Gastroesophageal sphincter (tissue), 4 donors: Measurements from ENCODE around the gene SCAMP5. TPM values are rescaled to one million over a fixed set of nuclear protein-coding genes. Genes with fewer than 3 reads are reported as not detected.

ENCODE experiments used
- ATAC-seq: fragments of 150-250 bp; one replicate; pipeline ENCODE4 v1.9.1; 2016; ENCODE audit warnings: mild to moderate bottlenecking, moderate library complexity
- H3K27ac ChIP-seq, 4 donors: fragments of 200-600 bp; sonication (generic) in 3 of 4; 1 replicate in 3 of 4; 2 replicates in 1 of 4; pipeline ENCODE4 v1.5.1; 2016 to 2019
- H3K27me3 ChIP-seq: fragments of 200-600 bp; sonication (generic); one replicate; pipeline ENCODE4 v1.5.1; 2019
- H3K36me3 ChIP-seq, 2 donors: fragments of 200-600 bp; sonication (generic); one replicate each; pipeline ENCODE4 v1.5.1; 2019; ENCODE audit warnings: control low read depth in 1 of 2
- H3K4me1 ChIP-seq, 3 donors: fragments of 200-600 bp; sonication (generic); 1 replicate in 2 of 3; 2 replicates in 1 of 3; pipeline ENCODE4 v1.5.1; 2016 to 2019; ENCODE audit warnings: control low read depth in 2 of 3
- H3K4me3 ChIP-seq, 2 donors: fragments of 200-600 bp; sonication (generic); one replicate each; pipeline ENCODE4 v1.5.1; 2019; ENCODE audit warnings: mild to moderate bottlenecking in 1 of 2, moderate library complexity in 1 of 2
- H3K9me3 ChIP-seq, 3 donors: fragments of 200-600 bp; sonication (generic); one replicate each; pipeline ENCODE4 v1.5.1; 2017 to 2019; ENCODE audit warnings: control low read depth in 2 of 3
- EP300 ChIP-seq: sonication (generic); formaldehyde crosslinking; IDR thresholded peaks from one replicate; pipeline ENCODE4 v1.6.1; 2017; ENCODE audit warnings: antibody characterized with exemption, mild to moderate bottlenecking
- POLR2A ChIP-seq, 2 donors: fragments of 450-650 bp; IDR thresholded peaks; one replicate each; pipeline ENCODE4 v1.6.1; 2017; ENCODE audit warnings: antibody characterized with exemption in 2 of 2, mild to moderate bottlenecking in 2 of 2, moderate library complexity in 1 of 2
- POLR2AphosphoS5 ChIP-seq: sonication (generic); formaldehyde crosslinking; IDR thresholded peaks from one replicate; pipeline ENCODE4 v1.6.1; 2017; ENCODE audit warnings: antibody characterized with exemption
- WGBS, 2 donors: methylation state at CpG; one replicate each; pipeline ENCODE4 v1.1.5; 2018; ENCODE audit warnings: low coverage in 1 of 2; 5-methylcytosine and 5-hydroxymethylcytosine counted together
- total RNA-seq, 4 donors: library from RNA; depleted of rRNA; stranded (reverse); fragments of >200 nt; gene quantifications; one replicate each; pipeline ENCODE4 v1.1.0, GENCODE V29; 2016
- TF ChIP-seq, protein P1 (sequence below), 4 experiments: fragments of 200-600 bp in 2 of 4; fragments of 450-650 bp in 2 of 4; sonication (generic) in 1 of 4; IDR thresholded peaks; one replicate each; pipeline ENCODE4 v1.5.1; 2017 to 2019; ENCODE audit warnings: antibody characterized with exemption in 4 of 4, mild to moderate bottlenecking in 2 of 4, moderate library complexity in 2 of 4

SCAMP5 gene
- total RNA-seq, 4 donors from 2014 or later, result 2.2 to 10.1 (median 5.6) TPM

DNA sequence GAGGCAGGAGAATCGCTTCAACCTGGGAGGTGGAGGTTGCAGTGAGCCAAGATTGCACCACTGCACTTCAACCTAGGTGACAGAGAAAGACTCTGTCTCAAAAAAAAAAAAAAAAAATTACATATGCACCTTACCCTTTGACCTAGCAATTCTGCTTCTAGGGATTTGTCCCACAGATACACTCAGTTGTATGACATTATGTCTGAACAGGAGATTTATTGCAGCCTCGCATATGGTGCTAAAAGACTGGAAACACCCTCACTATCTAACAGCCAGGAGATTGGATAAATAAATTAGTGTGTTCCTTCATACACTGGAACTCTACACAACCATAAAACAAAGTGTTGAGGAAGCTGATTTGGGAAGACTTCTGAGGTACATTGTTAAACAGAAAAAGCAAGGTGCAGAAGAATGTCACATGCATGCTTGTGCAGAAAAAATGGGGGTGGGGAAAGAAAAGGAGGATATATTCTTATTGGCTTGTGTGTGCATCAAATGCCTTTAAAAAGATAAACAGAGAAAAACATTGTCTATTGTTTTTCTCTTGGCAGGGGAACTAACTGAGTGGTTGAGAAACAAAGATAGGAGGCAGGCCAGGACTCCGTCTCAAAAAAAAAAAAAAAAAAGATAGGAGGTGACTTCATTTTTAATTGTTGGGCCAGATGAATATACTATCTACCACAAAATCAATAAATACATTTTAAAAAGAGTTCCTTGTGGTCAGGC lies 59.0 kb downstream of the SCAMP5 start:
- Histone ChIP-seq H3K4me1 (peaks cover 0 to 11% (median 5%) of the 10 kb centered on the region in 3 donors), H3K9me3 (no peaks in the 10 kb centered on the region), H3K36me3 (no peaks in the 10 kb centered on the region), H3K27ac (no peak overlapping the region), H3K27me3 (no peaks in the 10 kb centered on the region), H3K4me3 (no peak overlapping the region)
- no peak for ATAC-seq
- TF ChIP-seq, protein P1, sequence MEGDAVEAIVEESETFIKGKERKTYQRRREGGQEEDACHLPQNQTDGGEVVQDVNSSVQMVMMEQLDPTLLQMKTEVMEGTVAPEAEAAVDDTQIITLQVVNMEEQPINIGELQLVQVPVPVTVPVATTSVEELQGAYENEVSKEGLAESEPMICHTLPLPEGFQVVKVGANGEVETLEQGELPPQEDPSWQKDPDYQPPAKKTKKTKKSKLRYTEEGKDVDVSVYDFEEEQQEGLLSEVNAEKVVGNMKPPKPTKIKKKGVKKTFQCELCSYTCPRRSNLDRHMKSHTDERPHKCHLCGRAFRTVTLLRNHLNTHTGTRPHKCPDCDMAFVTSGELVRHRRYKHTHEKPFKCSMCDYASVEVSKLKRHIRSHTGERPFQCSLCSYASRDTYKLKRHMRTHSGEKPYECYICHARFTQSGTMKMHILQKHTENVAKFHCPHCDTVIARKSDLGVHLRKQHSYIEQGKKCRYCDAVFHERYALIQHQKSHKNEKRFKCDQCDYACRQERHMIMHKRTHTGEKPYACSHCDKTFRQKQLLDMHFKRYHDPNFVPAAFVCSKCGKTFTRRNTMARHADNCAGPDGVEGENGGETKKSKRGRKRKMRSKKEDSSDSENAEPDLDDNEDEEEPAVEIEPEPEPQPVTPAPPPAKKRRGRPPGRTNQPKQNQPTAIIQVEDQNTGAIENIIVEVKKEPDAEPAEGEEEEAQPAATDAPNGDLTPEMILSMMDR (IDR thresholded peaks at IDR 0.05), result no peak
- TF ChIP-seq POLR2AphosphoS5 (no peak), POLR2A (IDR thresholded peaks at IDR 0.05) (no peak), EP300 (no peak)
- 63% methylated on average over 2 to 3 of the region's 3 CpGs for WGBS, 2 donors

DNA sequence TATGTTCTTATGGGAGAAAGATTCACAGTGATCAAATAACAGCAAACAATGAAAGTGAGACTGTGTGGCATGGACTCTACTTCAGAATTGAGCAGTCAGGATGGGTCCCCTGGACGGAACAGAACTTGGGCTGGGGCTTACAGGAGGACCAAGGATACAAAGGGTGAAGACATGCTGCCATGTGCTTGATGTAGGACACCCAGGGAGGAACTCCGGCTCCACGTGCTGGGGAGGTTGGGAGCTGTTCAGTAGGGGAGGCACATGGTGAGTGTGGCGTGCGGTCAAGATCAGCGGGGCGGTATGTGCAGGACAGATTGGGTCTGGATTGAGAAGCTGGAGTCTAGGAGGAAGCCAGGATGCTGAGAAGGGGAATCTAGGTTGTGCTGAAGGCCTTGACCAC lies 60.7 kb downstream of the SCAMP5 start:
- no peak overlapping the region for H3K27ac ChIP-seq
- TF ChIP-seq EP300 (no peak), POLR2A (IDR thresholded peaks at IDR 0.05) (no peak), POLR2AphosphoS5 (no peak)
- TF ChIP-seq, protein P1 (IDR thresholded peaks at IDR 0.05), result no peak
- WGBS, 2 donors, result 90 to 95% methylated on average over 6 to 7 of the region's 7 CpGs
- no peak for ATAC-seq
- no peaks in the 10 kb centered on the region for H3K27me3 ChIP-seq
- H3K4me3 ChIP-seq, result no peak overlapping the region
- peaks cover 0 to 4% of the 10 kb centered on the region in 2 donors for H3K36me3 ChIP-seq
- no peaks in the 10 kb centered on the region for H3K9me3 ChIP-seq
- no peaks in the 10 kb centered on the region for H3K4me1 ChIP-seq

DNA sequence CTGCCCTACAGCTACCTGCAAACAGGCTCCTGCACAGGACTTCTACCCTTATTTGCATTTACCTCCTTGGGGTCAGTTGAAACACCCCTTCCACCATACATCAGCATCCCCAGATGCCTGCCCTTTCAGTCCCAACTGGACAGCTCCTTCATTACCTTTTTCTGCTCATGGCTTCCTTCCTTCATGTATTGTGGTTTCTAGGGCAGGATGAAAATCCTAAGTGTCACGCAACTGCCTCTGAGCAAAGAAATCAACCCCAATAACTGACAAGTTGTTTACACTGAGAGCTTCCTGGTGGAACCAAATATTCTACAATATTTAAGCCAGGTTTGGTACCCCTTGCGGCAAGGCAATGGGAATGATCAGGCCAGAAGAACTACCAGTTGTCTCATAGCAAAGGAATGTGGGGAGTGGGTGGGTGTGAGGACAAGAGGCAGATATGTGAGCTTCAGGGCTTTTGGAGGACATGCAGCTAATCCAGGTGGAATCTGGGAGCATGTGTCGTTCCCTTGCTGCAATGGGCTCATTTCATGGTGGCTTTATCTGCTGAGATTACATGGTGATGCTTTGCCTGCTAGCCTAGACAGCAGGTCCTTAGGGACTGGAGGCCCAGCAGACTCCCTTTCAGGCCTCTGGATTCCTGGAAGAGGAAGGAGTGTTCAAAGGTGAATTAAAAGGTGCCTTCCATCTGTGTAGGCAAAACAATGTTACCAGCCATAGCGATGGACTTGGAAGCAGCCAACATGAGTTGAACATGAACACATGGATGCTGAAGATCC lies 63.0 kb downstream of the SCAMP5 start:
- no peaks in the 10 kb centered on the region for H3K27me3 ChIP-seq
- no peaks in the 10 kb centered on the region for H3K9me3 ChIP-seq
- no peak overlapping the region for H3K4me3 ChIP-seq
- H3K4me1 ChIP-seq, result no peaks in the 10 kb centered on the region
- H3K27ac ChIP-seq, result no peak overlapping the region
- 76 to 96% methylated on average over 3 to 4 of the region's 4 CpGs for WGBS, 2 donors
- ATAC-seq, result no peak
- peaks cover 0 to 4% of the 10 kb centered on the region in 2 donors for H3K36me3 ChIP-seq
- TF ChIP-seq POLR2A (IDR thresholded peaks at IDR 0.05) (no peak), POLR2AphosphoS5 (no peak), EP300 (no peak)
- TF ChIP-seq, protein P1 (IDR thresholded peaks at IDR 0.05), result no peak

DNA sequence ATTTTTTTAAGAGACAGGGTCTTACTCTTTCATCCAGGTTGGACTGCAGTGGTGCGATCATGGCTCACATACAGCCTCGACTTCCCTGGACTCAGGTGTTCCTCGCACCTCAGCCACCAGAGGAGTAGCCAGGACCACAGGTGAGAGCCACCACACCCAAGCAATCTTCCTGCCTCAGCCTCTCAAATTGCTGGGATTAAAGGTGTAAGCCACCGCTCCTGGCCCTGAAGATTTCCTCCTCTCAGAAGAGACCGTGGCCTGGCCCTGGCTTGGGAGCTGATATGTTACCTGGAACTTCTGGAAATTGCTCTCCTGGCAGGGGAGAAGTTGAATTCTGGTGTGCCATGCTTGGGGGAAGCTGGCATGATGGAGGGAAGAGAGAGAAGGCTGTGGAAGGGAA lies 64.2 kb downstream of the SCAMP5 start:
- TF ChIP-seq POLR2A (IDR thresholded peaks at IDR 0.05) (no peak), POLR2AphosphoS5 (no peak), EP300 (no peak)
- TF ChIP-seq, protein P1 (IDR thresholded peaks at IDR 0.05), result no peak
- H3K27me3 ChIP-seq, result no peaks in the 10 kb centered on the region
- H3K9me3 ChIP-seq, result no peaks in the 10 kb centered on the region
- H3K4me1 ChIP-seq, result peaks cover 0 to 3% (median 0%) of the 10 kb centered on the region in 3 donors
- peaks cover 0 to 4% of the 10 kb centered on the region in 2 donors for H3K36me3 ChIP-seq
- no peak for ATAC-seq
- 92% methylated on average over 3 of the region's 5 CpGs; no CpG with 5 or more reads in 1 of the 2 donors for WGBS, 2 donors
- H3K4me3 ChIP-seq, result no peak overlapping the region
- H3K27ac ChIP-seq, result no peak overlapping the region
